Stimulated activated naive B cell treated with anti-CD40 and anti-IgM and Interleukin-4, amounts not matched to agents 10 μg/mL and 1 μg/mL and 100 μg/mL, for 72 hours (primary cell): ENCODE results near the gene USP9Y.

Source experiments
- ATAC-seq, 2 donors: fragments of 150-1000 bp; cut with Tn5 transposase; replicated peaks; 2 replicates each; pipeline ENCODE4 v1.10.0; 2021; ENCODE audit warnings: moderate library complexity in 1 of 2
- DNase-seq: peaks from one replicate; pipeline ENCODE4 v3.0.0; 2021
- H3K27ac Mint-ChIP-seq: one replicate; pipeline ENCODE4 v1.8.0; 2022; ENCODE audit warnings: mild to moderate bottlenecking, mixed read lengths
- H3K27me3 Mint-ChIP-seq, 2 donors: one replicate each; pipeline ENCODE4 v1.8.0; 2022; ENCODE audit warnings: mixed read lengths in 2 of 2
- H3K36me3 Mint-ChIP-seq, 2 donors: one replicate each; pipeline ENCODE4 v1.8.0; 2022; ENCODE audit warnings: mixed read lengths in 2 of 2, mild to moderate bottlenecking in 1 of 2
- H3K4me1 Mint-ChIP-seq, 2 donors: one replicate each; pipeline ENCODE4 v1.8.0; 2022; ENCODE audit warnings: mixed read lengths in 2 of 2, mild to moderate bottlenecking in 1 of 2
- H3K4me3 Mint-ChIP-seq, 2 donors: one replicate each; pipeline ENCODE4 v1.8.0; 2022; ENCODE audit warnings: mild to moderate bottlenecking in 2 of 2, mixed read lengths in 2 of 2, moderate library complexity in 1 of 2
- H3K9me3 Mint-ChIP-seq, 2 donors: one replicate each; pipeline ENCODE4 v1.8.0; 2022; ENCODE audit warnings: mixed read lengths in 2 of 2, mild to moderate bottlenecking in 1 of 2

Gene USP9Y

DNA sequence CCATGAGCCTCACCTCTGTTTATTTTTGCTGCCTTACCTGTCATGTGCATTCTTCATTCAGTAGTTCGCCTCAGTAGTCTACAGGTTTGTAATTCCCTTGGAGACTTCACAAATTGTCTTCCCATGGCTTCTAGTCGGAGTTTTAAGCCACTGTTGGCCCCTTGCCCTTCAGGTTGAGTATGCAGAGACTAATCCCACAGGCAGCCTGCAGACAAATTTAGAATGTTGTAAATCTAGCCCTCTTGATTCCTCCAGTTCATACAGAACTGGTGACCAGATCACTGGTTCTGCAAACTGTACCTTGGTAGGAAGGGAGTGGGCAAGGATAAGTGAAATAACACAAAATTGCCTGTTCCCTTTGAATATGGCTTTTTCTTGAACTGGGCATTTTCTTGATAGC lies 33.0 kb downstream of the USP9Y start:
- no peak for ATAC-seq
- Mint-ChIP-seq H3K27me3 (no peaks in the 10 kb centered on the region), H3K27ac (no peak overlapping the region), H3K36me3 (peaks cover 0 to 14% of the 10 kb centered on the region in 2 donors), H3K9me3 (no peaks in the 10 kb centered on the region), H3K4me3 (no peak overlapping the region), H3K4me1 (peaks cover 0 to 11% of the 10 kb centered on the region in 2 donors)
- no peak for DNase-seq

- no peak overlapping the region for H3K27ac Mint-ChIP-seq
- no peaks in the 10 kb centered on the region for H3K4me1 Mint-ChIP-seq
- peaks cover 0 to 9% of the 10 kb centered on the region in 2 donors for H3K36me3 Mint-ChIP-seq
These were observed 40.4 kb downstream of the USP9Y start for GRCh38 chrY:12741414-12741813.

GRCh38 chrY:12742725-12743124 lies 41.7 kb downstream of the USP9Y start:
- DNase-seq: no peak
- Mint-ChIP-seq H3K27me3 (no peaks in the 10 kb centered on the region), H3K9me3 (no peaks in the 10 kb centered on the region), H3K4me3 (no peak overlapping the region), H3K27ac (no peak overlapping the region), H3K36me3 (peaks cover 0 to 9% of the 10 kb centered on the region in 2 donors), H3K4me1 (no peaks in the 10 kb centered on the region)
- no peak for ATAC-seq

More at GRCh38 chrY:12741414-12741813, 40.4 kb downstream of the USP9Y start:
- DNase-seq (no peak), ATAC-seq (no peak)
- Mint-ChIP-seq H3K27me3 (no peaks in the 10 kb centered on the region), H3K4me3 (no peak overlapping the region), H3K9me3 (no peaks in the 10 kb centered on the region)

DNA sequence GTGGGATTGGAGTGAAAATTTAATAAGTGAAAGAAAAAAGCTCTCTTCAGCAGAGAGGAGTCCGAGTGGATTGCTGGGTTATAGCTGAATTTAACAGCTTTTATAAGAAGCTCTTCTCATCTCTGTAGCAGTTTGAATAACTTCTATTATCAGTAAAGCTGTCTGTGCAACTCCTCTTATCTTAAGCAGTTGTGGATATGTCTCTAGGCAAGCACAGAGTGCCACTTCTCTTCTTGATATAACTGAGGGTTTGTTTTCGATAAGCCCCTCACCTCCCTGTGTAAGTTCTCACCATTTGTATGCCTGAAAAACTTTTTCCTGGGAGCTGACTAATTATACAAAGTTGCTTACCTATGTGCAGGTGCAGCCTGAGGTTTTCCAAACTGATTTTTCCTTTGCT lies 43.1 kb downstream of the USP9Y start:
- Mint-ChIP-seq H3K9me3 (no peaks in the 10 kb centered on the region), H3K27ac (no peak overlapping the region), H3K4me1 (no peaks in the 10 kb centered on the region), H3K4me3 (no peak overlapping the region), H3K27me3 (no peaks in the 10 kb centered on the region), H3K36me3 (peaks cover 0 to 12% of the 10 kb centered on the region in 2 donors)
- DNase-seq (no peak), ATAC-seq (no peak)

GRCh38 chrY:12749293-12749692 lies 48.3 kb downstream of the USP9Y start:
- H3K9me3 Mint-ChIP-seq: no peaks in the 10 kb centered on the region
- no peak for ATAC-seq
- H3K27ac Mint-ChIP-seq: no peak overlapping the region

GRCh38 chrY:12752856-12753255 lies 51.8 kb downstream of the USP9Y start:
- Mint-ChIP-seq H3K4me3 (no peak overlapping the region), H3K9me3 (no peaks in the 10 kb centered on the region)
- no peak for DNase-seq

More at GRCh38 chrY:12749293-12749692, 48.3 kb downstream of the USP9Y start:
- H3K4me1 Mint-ChIP-seq: no peaks in the 10 kb centered on the region
- peaks cover 0 to 5% of the 10 kb centered on the region in 2 donors for H3K36me3 Mint-ChIP-seq
- no peak overlapping the region for H3K4me3 Mint-ChIP-seq
- no peaks in the 10 kb centered on the region for H3K27me3 Mint-ChIP-seq
- no peak for DNase-seq

DNA sequence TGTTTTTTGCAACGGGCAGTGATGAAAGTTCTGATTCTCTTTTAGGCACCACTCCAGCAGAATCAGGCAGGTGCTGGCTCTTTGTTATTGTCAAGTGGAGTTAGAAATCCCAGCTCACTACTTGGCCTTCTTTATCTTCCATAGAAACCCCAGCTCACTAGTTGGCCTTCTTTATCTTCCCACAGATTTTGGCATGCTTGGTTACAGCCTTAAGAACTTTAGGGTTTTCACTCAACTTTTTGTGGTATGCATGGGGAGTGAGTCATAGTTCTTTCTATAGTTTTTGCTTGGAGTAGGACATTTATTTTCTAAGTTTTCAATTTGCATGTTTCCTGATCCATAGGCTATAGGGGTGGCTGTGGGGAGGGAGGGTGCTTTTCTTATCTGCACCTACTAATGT lies 55.0 kb downstream of the USP9Y start:
- ATAC-seq (no peak), DNase-seq (no peak)
- peaks cover 0 to 11% of the 10 kb centered on the region in 2 donors for H3K36me3 Mint-ChIP-seq
- H3K27ac Mint-ChIP-seq: no peak overlapping the region
- no peak overlapping the region for H3K4me3 Mint-ChIP-seq
- H3K27me3 Mint-ChIP-seq: no peaks in the 10 kb centered on the region
- H3K9me3 Mint-ChIP-seq: no peaks in the 10 kb centered on the region
- H3K4me1 Mint-ChIP-seq: peaks cover 0 to 8% of the 10 kb centered on the region in 2 donors

More at GRCh38 chrY:12752856-12753255, 51.8 kb downstream of the USP9Y start:
- no peaks in the 10 kb centered on the region for H3K27me3 Mint-ChIP-seq
- no peak overlapping the region for H3K27ac Mint-ChIP-seq
- H3K4me1 Mint-ChIP-seq: peaks cover 0 to 8% of the 10 kb centered on the region in 2 donors
- peaks cover 0 to 11% of the 10 kb centered on the region in 2 donors for H3K36me3 Mint-ChIP-seq
- ATAC-seq: no peak

GRCh38 chrY:12765976-12766375 lies 64.9 kb downstream of the USP9Y start:
- H3K9me3 Mint-ChIP-seq: no peaks in the 10 kb centered on the region
- DNase-seq: no peak
- peaks cover 0 to 5% of the 10 kb centered on the region in 2 donors for H3K36me3 Mint-ChIP-seq
- H3K27me3 Mint-ChIP-seq: no peaks in the 10 kb centered on the region
- no peaks in the 10 kb centered on the region for H3K4me1 Mint-ChIP-seq
- no peak for ATAC-seq
- H3K27ac Mint-ChIP-seq: no peak overlapping the region
- no peak overlapping the region for H3K4me3 Mint-ChIP-seq

- H3K27ac Mint-ChIP-seq: no peak overlapping the region
- ATAC-seq (no peak), DNase-seq (no peak)
- no peaks in the 10 kb centered on the region for H3K9me3 Mint-ChIP-seq
- H3K4me1 Mint-ChIP-seq: no peaks in the 10 kb centered on the region
- H3K36me3 Mint-ChIP-seq: peaks cover 0 to 19% of the 10 kb centered on the region in 2 donors
- H3K27me3 Mint-ChIP-seq: no peaks in the 10 kb centered on the region
- H3K4me3 Mint-ChIP-seq: no peak overlapping the region
These were observed 83.5 kb downstream of the USP9Y start for GRCh38 chrY:12784521-12784920.

- H3K4me1 Mint-ChIP-seq: no peaks in the 10 kb centered on the region
- ATAC-seq (no peak), DNase-seq (no peak)
- H3K4me3 Mint-ChIP-seq: no peak overlapping the region
- H3K9me3 Mint-ChIP-seq: no peaks in the 10 kb centered on the region
- no peaks in the 10 kb centered on the region for H3K27me3 Mint-ChIP-seq
- peaks cover 0 to 18% of the 10 kb centered on the region in 2 donors for H3K36me3 Mint-ChIP-seq
- H3K27ac Mint-ChIP-seq: no peak overlapping the region
These were observed 93.0 kb downstream of the USP9Y start for GRCh38 chrY:12793999-12794398.

GRCh38 chrY:12808046-12808445 lies 107.0 kb downstream of the USP9Y start:
- Mint-ChIP-seq H3K9me3 (no peaks in the 10 kb centered on the region), H3K4me3 (no peak overlapping the region), H3K27me3 (no peaks in the 10 kb centered on the region), H3K4me1 (no peaks in the 10 kb centered on the region), H3K36me3 (peaks cover 0 to 10% of the 10 kb centered on the region in 2 donors), H3K27ac (no peak overlapping the region)
- ATAC-seq (no peak), DNase-seq (no peak)

GRCh38 chrY:12809034-12809433 lies 108.0 kb downstream of the USP9Y start:
- H3K27me3 Mint-ChIP-seq: no peaks in the 10 kb centered on the region

GRCh38 chrY:12823408-12823807 lies 122.4 kb downstream of the USP9Y start:
- H3K36me3 Mint-ChIP-seq: peaks cover 0 to 6% of the 10 kb centered on the region in 2 donors
- no peaks in the 10 kb centered on the region for H3K9me3 Mint-ChIP-seq
- no peak overlapping the region for H3K4me3 Mint-ChIP-seq
- no peaks in the 10 kb centered on the region for H3K27me3 Mint-ChIP-seq
- H3K27ac Mint-ChIP-seq: no peak overlapping the region
- no peaks in the 10 kb centered on the region for H3K4me1 Mint-ChIP-seq
- DNase-seq (no peak), ATAC-seq (no peak)

More at GRCh38 chrY:12809034-12809433, 108.0 kb downstream of the USP9Y start:
- no peak for DNase-seq
- Mint-ChIP-seq H3K36me3 (peaks cover 0 to 10% of the 10 kb centered on the region in 2 donors), H3K4me3 (no peak overlapping the region), H3K9me3 (no peaks in the 10 kb centered on the region), H3K27ac (no peak overlapping the region), H3K4me1 (no peaks in the 10 kb centered on the region)
- no peak for ATAC-seq

DNA sequence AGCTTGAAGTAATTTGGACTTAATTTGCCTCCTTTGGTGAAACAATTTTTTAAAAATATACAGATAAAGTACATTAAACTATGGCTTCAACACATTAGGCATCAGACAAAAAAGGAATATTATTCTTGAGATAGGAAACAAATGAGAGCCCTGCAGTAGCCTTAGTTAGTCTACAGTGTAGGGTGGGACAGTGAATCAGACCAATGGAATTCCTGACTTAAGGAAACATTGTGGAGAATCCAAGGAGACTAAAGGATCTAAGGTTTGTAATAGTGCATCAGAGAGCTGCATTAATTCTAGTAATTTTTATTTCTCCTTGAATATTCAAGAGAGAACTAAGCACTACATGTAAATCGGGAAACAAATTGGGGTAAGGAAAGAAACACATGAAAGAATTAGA lies 125.8 kb downstream of the USP9Y start:
- Mint-ChIP-seq H3K4me1 (no peaks in the 10 kb centered on the region), H3K4me3 (no peak overlapping the region), H3K27me3 (no peaks in the 10 kb centered on the region), H3K27ac (no peak overlapping the region), H3K9me3 (no peaks in the 10 kb centered on the region), H3K36me3 (peaks cover 0 to 8% of the 10 kb centered on the region in 2 donors)
- ATAC-seq: no peak
- DNase-seq: no peak

DNA sequence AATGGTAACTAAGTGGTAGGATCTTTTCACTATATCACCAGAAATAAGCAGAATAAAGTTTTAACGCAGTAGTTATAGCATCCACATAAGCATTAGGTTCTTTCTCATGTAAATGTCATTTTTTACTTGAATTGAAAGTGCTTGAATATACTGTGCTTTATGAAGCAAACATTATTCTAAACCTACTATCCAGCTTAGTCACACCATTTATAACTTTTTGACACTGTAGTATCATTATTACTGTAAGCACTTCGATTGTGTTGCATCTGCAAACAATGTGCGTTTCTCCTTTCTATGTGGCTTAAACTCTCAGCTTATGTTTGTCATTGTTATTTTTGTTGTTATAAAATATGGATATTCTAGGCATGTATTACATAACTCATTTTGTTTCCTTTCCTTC lies 132.3 kb downstream of the USP9Y start:
- Mint-ChIP-seq H3K36me3 (peaks cover 0 to 4% of the 10 kb centered on the region in 2 donors), H3K4me3 (no peak overlapping the region), H3K27me3 (no peaks in the 10 kb centered on the region), H3K9me3 (no peaks in the 10 kb centered on the region), H3K4me1 (no peaks in the 10 kb centered on the region), H3K27ac (no peak overlapping the region)
- ATAC-seq: no peak
- no peak for DNase-seq

- H3K27me3 Mint-ChIP-seq: no peaks in the 10 kb centered on the region
- no peak overlapping the region for H3K27ac Mint-ChIP-seq
- H3K36me3 Mint-ChIP-seq: peaks cover 0 to 5% of the 10 kb centered on the region in 2 donors
- no peaks in the 10 kb centered on the region for H3K4me1 Mint-ChIP-seq
- no peak for ATAC-seq
- no peak for DNase-seq
- no peaks in the 10 kb centered on the region for H3K9me3 Mint-ChIP-seq
- H3K4me3 Mint-ChIP-seq: no peak overlapping the region
These were observed 136.5 kb downstream of the USP9Y start for GRCh38 chrY:12837550-12837949.
